RWPE2 (cell line): Measurements from ENCODE around the gene BAZ1B.
"Not testable (repeated sequence)": the region's sequence is repeated elsewhere in the genome, so short reads cannot be mapped to it uniquely, and the experiment has no call there.

Source experiments
- ATAC-seq: fragments of 200-7000 bp; cut with Tn5 transposase; 3 replicates; pipeline ENCODE4 v1.9.1; 2021; ENCODE audit warnings: low read depth
- DNase-seq: peaks from one replicate; pipeline ENCODE4 v3.0.0-alpha.2; 2020; ENCODE audit warnings: low spot score
- H3K27ac ChIP-seq: fragments of 450-650 bp; 2 replicates; pipeline ENCODE4 v1.5.1; 2017; ENCODE audit warnings: mild to moderate bottlenecking; ENCODE audit not compliant: poor library complexity, severe bottlenecking
- H3K27me3 ChIP-seq: fragments of 250-450 bp; sonication (Bioruptor Pico); 2 replicates; pipeline ENCODE4 v1.5.1; 2021; ENCODE audit warnings: mild to moderate bottlenecking, moderate library complexity; ENCODE audit not compliant: insufficient read depth, poor library complexity, severe bottlenecking
- H3K36me3 ChIP-seq: fragments of 250-450 bp; sonication (Bioruptor Pico); 2 replicates; pipeline ENCODE4 v1.5.1; 2020; ENCODE audit warnings: low read depth, mild to moderate bottlenecking, moderate library complexity
- H3K4me1 ChIP-seq: fragments of 250-450 bp; sonication (Bioruptor Pico); 2 replicates; pipeline ENCODE4 v1.5.1; 2021; ENCODE audit warnings: mild to moderate bottlenecking, moderate library complexity; ENCODE audit not compliant: insufficient read depth, poor library complexity, severe bottlenecking
- H3K4me3 ChIP-seq: fragments of 250-450 bp; sonication (Bioruptor Pico); 2 replicates; pipeline ENCODE4 v1.5.1; 2021; ENCODE audit warnings: mild to moderate bottlenecking, moderate library complexity; ENCODE audit not compliant: severe bottlenecking
- H3K9me3 ChIP-seq: fragments of 250-450 bp; sonication (Bioruptor Pico); 2 replicates; pipeline ENCODE4 v1.5.1; 2021; ENCODE audit warnings: mild to moderate bottlenecking, moderate library complexity; ENCODE audit not compliant: severe bottlenecking
- TF ChIP-seq, protein P1 (sequence below): fragments of 450-650 bp; IDR thresholded peaks from one replicate; pipeline ENCODE4 v1.5.1; 2017; ENCODE audit warnings: mild to moderate bottlenecking, moderate library complexity; ENCODE audit not compliant: poor library complexity, severe bottlenecking

The BAZ1B gene

DNA sequence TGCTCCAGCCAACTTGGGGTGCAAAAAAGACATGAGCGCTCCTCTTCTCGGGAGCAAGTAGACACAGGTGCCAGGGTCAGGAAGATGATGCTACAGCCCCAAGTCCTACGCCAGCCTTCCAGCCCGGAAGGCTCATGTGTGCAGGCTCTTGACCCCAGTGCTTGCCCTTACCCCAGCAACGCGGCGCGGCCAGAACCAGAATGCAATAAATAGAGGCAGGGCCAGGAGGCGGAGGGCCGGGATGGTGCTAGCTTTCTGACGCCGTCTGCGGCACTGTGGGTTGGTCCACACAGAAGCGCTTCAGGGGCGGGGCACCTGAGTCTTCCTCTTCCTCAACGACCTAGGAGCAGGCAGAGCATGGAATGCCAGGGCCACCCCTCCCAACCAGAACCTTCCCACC lies 15.0 kb upstream of the BAZ1B start:
- no peaks in the 10 kb centered on the region for H3K27me3 ChIP-seq
- DNase-seq, result no peak
- no peak overlapping the region for H3K27ac ChIP-seq
- no peaks in the 10 kb centered on the region for H3K9me3 ChIP-seq
- peaks cover 44% of the 10 kb centered on the region for H3K36me3 ChIP-seq
- H3K4me3 ChIP-seq, result no peak overlapping the region
- TF ChIP-seq, protein P1, sequence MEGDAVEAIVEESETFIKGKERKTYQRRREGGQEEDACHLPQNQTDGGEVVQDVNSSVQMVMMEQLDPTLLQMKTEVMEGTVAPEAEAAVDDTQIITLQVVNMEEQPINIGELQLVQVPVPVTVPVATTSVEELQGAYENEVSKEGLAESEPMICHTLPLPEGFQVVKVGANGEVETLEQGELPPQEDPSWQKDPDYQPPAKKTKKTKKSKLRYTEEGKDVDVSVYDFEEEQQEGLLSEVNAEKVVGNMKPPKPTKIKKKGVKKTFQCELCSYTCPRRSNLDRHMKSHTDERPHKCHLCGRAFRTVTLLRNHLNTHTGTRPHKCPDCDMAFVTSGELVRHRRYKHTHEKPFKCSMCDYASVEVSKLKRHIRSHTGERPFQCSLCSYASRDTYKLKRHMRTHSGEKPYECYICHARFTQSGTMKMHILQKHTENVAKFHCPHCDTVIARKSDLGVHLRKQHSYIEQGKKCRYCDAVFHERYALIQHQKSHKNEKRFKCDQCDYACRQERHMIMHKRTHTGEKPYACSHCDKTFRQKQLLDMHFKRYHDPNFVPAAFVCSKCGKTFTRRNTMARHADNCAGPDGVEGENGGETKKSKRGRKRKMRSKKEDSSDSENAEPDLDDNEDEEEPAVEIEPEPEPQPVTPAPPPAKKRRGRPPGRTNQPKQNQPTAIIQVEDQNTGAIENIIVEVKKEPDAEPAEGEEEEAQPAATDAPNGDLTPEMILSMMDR, result no peak
- no peaks in the 10 kb centered on the region for H3K4me1 ChIP-seq
- ATAC-seq, result no peak; the same call in 2 of the 3 replicates

DNA sequence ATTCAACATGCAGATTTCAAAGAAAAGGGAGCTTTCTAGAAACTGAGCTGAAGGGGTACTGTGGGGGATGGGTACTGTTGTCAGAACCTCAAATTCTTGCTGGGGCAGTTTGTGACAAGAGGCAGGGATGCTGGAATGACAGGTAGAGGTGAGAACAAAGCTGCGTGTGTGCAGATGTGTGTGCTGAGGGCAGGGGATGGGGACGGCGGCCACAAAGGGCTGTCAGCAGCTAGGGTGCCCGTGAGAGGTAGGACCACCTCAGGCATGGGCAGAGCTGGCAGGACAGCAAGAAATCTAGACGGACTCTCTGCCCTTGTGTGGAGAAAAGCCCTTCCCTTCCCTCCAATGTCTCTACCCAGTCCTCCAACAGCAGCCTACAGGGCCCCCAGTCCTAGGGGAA lies 14.4 kb upstream of the BAZ1B start:
- Histone ChIP-seq H3K4me3 (no peak overlapping the region), H3K9me3 (no peaks in the 10 kb centered on the region), H3K27me3 (no peaks in the 10 kb centered on the region), H3K36me3 (peaks cover 43% of the 10 kb centered on the region), H3K4me1 (no peaks in the 10 kb centered on the region), H3K27ac (no peak overlapping the region)
- no peak for DNase-seq
- ATAC-seq, result no peak
- TF ChIP-seq, protein P1, result no peak

DNA sequence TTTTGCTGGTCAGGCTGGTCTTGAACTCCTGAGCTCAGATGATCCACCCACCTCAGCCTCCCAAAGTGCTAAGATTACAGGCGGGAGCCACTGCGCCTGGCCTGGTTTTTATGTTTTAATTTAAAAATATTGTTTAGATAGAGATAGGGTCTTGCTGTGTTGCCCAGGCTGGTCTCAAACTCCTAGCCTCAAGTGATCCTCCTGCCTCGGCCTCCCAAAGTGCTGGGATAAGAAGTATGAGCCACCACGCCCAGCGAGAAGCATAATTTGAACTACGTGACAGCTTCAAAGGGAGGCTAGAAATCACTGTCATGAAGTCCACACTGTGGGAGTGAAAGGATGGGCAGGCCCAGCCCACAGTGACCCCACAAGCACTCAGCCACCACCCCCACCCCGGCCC lies 13.8 kb upstream of the BAZ1B start:
- H3K9me3 ChIP-seq, H3K27me3 ChIP-seq, H3K27ac ChIP-seq, H3K4me3 ChIP-seq, DNase-seq, H3K4me1 ChIP-seq, ATAC-seq: not testable (repeated sequence)
- H3K36me3 ChIP-seq, result peaks cover 43% of the 10 kb centered on the region

DNA sequence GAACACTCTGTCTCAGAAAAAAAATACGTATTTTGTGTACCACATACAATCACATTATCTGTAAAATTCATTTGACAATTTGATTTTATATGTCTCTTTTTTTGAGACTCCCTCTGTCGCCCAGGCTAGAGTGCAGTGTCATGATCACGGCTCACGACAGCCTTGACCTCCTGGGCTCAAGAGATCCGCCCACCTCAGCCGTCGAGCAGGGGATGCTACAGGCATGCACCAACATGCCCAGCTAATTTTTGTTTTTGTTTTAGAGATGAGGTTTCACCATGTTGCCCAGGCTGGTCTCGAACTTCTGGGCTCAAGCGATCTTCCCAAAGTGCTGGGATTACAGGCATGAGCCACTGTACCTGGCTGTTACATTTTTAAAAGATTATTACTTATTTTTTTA lies 11.6 kb upstream of the BAZ1B start:
- Histone ChIP-seq H3K36me3 (peaks cover 26% of the 10 kb centered on the region), H3K9me3 (no peaks in the 10 kb centered on the region)

DNA sequence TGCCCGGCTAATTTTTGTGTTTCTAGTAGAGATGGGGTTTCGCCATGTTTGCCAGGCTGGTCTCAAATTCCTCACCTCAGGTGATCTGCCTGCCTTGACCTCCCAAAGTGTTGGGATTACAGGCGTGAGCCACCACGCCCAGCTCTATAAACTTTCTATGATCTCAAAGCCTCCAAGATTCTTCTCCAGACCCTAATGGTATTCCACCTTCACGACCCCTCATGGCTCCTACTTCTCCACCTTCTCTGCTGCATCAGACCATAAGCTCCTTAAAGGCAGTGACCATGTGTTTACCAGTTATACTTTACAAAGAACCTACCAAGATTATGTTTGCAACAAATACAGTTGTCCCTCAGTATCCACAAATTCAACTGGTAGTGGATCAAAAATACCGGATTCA lies 10.1 kb upstream of the BAZ1B start:
- Histone ChIP-seq H3K36me3 (peaks cover 13% of the 10 kb centered on the region; the same call in 1 of the 2 replicates), H3K4me3 (no peak overlapping the region), H3K27me3 (no peaks in the 10 kb centered on the region), H3K4me1 (no peaks in the 10 kb centered on the region), H3K9me3 (no peaks in the 10 kb centered on the region), H3K27ac (no peak overlapping the region)
- DNase-seq, result no peak
- TF ChIP-seq, protein P1, result no peak
- no peak for ATAC-seq

More for the DNA sequence above, 11.6 kb upstream of the BAZ1B start:
- TF ChIP-seq, protein P1, result no peak
- H3K27me3 ChIP-seq, result no peaks in the 10 kb centered on the region
- H3K4me1 ChIP-seq, result no peaks in the 10 kb centered on the region
- H3K4me3 ChIP-seq, result no peak overlapping the region
- no peak for ATAC-seq
- H3K27ac ChIP-seq, result no peak overlapping the region
- DNase-seq, result no peak

DNA sequence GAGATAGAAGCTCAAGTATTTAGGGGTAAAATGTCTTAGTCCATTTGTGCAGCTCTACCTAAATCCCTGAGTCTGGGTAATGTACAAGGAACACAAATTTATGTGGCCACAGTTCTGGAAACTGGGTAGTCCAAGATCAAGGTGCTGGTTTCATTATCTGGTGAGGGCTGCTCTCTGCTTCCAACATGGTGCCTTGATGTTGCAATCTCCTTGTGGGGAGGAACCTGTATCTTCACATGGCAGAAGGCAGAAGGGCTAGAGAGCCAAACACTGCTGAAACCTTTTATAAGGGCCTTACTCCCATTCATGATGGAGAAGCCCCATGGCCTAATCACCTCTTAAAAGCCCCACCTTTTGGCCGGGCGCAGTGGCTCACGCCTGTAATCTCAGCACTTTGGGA lies 8.7 kb upstream of the BAZ1B start:
- Histone ChIP-seq H3K27ac (no peak overlapping the region), H3K9me3 (no peaks in the 10 kb centered on the region), H3K4me1 (no peaks in the 10 kb centered on the region), H3K36me3 (no peaks in the 10 kb centered on the region), H3K4me3 (no peak overlapping the region), H3K27me3 (no peaks in the 10 kb centered on the region)
- no peak for ATAC-seq
- no peak for DNase-seq
- TF ChIP-seq, protein P1, result no peak
